Fibroblast of pulmonary artery (primary cell): Measurements from ENCODE around the gene ZWILCH.
A peak's percentile ranks its signal among the peaks of the same experiment; 100 is the strongest.

ENCODE experiments used
- DNase-seq: peaks from one replicate; pipeline ENCODE4 v3.0.0-alpha.2; 2010; ENCODE audit warnings: low read depth
- H3K4me3 ChIP-seq: replicated peaks from 2 replicates; pipeline ENCODE4 v1.5.1; 2011; ENCODE audit warnings: low read depth, mild to moderate bottlenecking, control low read depth, low read length, moderate library complexity
- CTCF ChIP-seq: IDR thresholded peaks from 2 replicates; pipeline ENCODE4 v1.5.1; 2011; ENCODE audit warnings: mild to moderate bottlenecking, control low read depth, low read length, inconsistent platforms; ENCODE audit errors: missing control alignments

The ZWILCH gene

GRCh38 chr15:66591322-66591862, 86.3 kb downstream of the ZWILCH start:
- no peak for TF ChIP-seq CTCF
- no peak overlapping the region for H3K4me3 ChIP-seq

DNA sequence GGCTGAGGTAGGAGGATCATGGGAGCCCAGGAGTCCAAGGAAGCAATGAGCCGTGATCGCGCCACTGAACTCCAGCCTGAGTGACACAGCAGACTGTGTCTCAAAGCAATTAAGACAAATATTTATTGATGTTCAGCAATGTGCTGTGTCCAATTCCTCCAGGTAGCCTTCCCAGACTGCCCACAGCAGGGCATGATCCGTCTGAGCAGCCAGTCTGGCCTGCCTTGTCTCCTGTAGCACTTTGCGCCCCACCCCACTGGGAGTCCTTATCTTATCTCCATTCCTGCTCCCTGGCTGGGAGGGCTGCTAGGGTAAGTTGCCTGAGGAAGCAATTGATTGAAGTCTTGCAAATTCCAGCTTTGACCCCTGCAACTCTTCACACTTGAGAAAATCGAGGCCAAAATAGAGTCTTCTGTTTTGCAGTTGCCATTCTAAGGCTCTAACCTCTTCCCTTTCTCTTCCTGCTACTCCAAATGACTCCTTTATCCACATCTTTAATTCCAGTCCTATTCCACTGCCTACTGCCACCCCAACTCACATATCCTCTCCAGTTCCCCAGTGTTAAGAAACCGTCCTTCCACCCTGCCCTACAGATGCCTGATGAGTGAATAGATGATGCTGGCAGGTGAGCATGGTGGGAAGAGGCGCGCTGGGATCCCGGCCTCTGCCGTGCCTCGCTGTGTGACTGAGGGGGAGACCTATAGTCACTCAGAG, 87.5 kb downstream of the ZWILCH start:
- DNase-seq = peak; percentile 13
- H3K4me3 ChIP-seq = no peak overlapping the region
- TF ChIP-seq CTCF = no peak

More at GRCh38 chr15:66591322-66591862, 86.3 kb downstream of the ZWILCH start:
- no peak for DNase-seq

DNA sequence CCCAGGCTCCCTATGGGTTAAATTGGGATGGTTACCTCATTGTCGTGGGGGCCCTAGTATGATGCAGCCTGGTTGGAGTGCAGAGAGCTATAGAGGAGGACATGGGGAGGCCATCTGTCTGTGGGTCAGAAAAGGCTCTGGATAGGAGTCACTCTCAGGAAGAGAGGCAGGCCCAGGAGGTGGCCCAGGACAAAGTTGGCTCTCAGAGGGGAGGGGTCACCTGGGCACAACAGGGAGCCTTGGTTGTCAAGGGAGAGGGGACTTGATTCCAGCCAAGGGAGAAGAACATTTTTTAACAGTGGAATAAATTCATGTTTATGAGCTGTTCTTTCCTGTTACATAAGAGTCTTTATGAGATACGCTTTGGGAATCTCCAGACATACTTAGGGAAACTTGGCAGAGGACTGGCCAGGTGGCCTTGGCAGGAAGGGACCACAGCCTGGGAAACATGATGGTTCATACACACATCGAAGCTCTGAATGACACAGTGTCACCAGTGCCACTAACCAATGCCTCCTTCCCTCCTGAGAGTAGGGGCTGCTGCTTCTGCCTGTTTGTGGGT, 88.2 kb downstream of the ZWILCH start:
- TF ChIP-seq CTCF = no peak
- H3K4me3 ChIP-seq = no peak overlapping the region
- peak; percentile 57 for DNase-seq

DNA sequence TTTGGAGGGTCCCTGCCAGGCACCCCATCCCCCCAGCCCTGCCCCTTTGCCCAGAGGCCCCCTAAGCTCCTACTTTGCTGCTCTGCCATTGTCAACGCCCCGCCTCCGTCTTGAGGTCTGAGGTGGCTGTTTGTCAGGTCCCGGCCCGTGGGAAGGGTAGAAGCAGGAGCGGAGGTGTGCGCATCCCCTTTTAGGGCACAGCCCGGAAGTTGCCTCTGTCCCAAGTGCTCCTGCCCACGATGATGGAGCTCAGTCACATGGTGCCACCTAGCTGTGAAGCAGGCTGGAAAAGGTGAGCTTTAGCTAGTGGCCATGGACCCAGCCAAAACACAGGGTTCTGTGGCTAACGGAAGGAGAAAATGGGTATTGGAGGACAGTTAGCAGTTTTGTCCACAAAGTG, 89.2 kb downstream of the ZWILCH start:
- H3K4me3 ChIP-seq = no peak overlapping the region
- DNase-seq = no peak
- TF ChIP-seq CTCF = no peak

DNA sequence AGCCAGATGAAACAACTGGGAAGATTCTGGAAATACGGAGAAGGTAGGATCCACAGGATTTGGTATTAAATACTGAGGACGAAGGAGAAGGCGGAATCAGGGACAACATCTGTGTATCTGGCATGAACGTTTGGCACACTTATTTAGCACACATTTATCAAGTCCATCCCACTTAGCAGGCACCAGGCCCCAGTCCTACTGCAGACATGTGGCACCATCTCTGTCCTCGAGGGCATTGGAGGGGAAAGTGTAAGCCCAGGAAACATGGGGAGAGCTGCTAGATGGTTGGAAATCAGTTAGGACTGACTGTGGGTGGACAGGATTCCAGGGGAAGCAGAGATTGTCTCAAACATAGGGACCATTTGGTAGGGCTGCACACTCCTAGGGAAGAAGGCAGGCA, 89.7 kb downstream of the ZWILCH start:
- no peak for TF ChIP-seq CTCF
- H3K4me3 ChIP-seq = no peak overlapping the region
- no peak for DNase-seq

GRCh38 chr15:66595332-66595731, 90.2 kb downstream of the ZWILCH start:
- H3K4me3 ChIP-seq = no peak overlapping the region
- TF ChIP-seq CTCF = no peak
- DNase-seq = no peak
